SK-N-MC (cell line): ENCODE data around the gene SYNDIG1L.

ENCODE experiments used
- DNase-seq: peaks from one replicate; pipeline ENCODE4 v3.0.0-alpha.2; 2011; ENCODE audit warnings: low read depth, low spot score
- H3K27ac ChIP-seq: fragments of 200-600 bp; sonication (generic); 2 replicates; pipeline ENCODE4 v1.5.1; 2016; ENCODE audit warnings: mixed run types
- H3K36me3 ChIP-seq: fragments of 200-600 bp; sonication (generic); 2 replicates; pipeline ENCODE4 v1.6.1; 2017; ENCODE audit warnings: antibody characterized with exemption, low read length, mixed read lengths; ENCODE audit not compliant: insufficient read depth
- H3K4me3 ChIP-seq: fragments of 200-600 bp; sonication (generic); 2 replicates; pipeline ENCODE4 v1.5.1; 2016
- H3K9ac ChIP-seq: fragments of 200-600 bp; sonication (generic); 2 replicates; pipeline ENCODE4 v1.8.0; 2017; ENCODE audit warnings: mixed run types, mixed read lengths; ENCODE audit not compliant: insufficient read length
- H3K9me3 ChIP-seq: fragments of 200-600 bp; sonication (generic); 2 replicates; pipeline ENCODE4 v1.6.1; 2017; ENCODE audit warnings: low read depth, mild to moderate bottlenecking, antibody characterized with exemption, low read length, moderate library complexity, mixed read lengths
- EZH2 ChIP-seq: fragments of 200-600 bp; sonication (generic); IDR thresholded peaks from one replicate; pipeline ENCODE4 v1.6.1; 2017; ENCODE audit warnings: antibody characterized with exemption
- FOXP2 ChIP-seq: optimal IDR thresholded peaks from 2 replicates; pipeline ENCODE3; 2011; ENCODE audit warnings: mild to moderate bottlenecking, moderate library complexity; ENCODE audit not compliant: insufficient read depth; ENCODE audit errors: extremely low read length, control extremely low read depth
- POLR2AphosphoS5 ChIP-seq: IDR thresholded peaks from 2 replicates; pipeline ENCODE4 v1.6.1; 2012; ENCODE audit warnings: mild to moderate bottlenecking, low read depth, low read length, borderline replicate concordance

The SYNDIG1L gene

GRCh38 chr14:74356892-74357575 is 69.0 kb downstream of the SYNDIG1L start:
- Histone ChIP-seq H3K36me3 (no peaks in the 10 kb centered on the region), H3K9ac (no peak overlapping the region), H3K27ac (no peak overlapping the region), H3K4me3 (no peak overlapping the region), H3K9me3 (no peaks in the 10 kb centered on the region)
- DNase-seq = no peak
- TF ChIP-seq EZH2 (no peak), POLR2AphosphoS5 (no peak), FOXP2 (no peak)
